Fibroblast of lung (primary cell): ENCODE data around the gene METTL8. TPM values are rescaled to one million over a fixed set of nuclear protein-coding genes. Genes with fewer than 3 reads are reported as not detected.
A peak's percentile ranks its signal among the peaks of the same experiment; 100 is the strongest.
"Not testable (repeated sequence)": the region's sequence is repeated elsewhere in the genome, so short reads cannot be mapped to it uniquely, and the experiment has no call there.

Experiments
- DNase-seq, 2 donors: peaks; one replicate each; pipeline versions ENCODE4 v3.0.0 to v3.0.0-alpha.2; 2010; ENCODE audit warnings: low read depth in 2 of 2
- H2AFZ ChIP-seq: 2 replicates; pipeline ENCODE4 v1.5.1; 2012; ENCODE audit warnings: low read length, control low read depth, inconsistent platforms
- H3K27ac ChIP-seq: 2 replicates; pipeline ENCODE4 v1.5.1; 2011; ENCODE audit warnings: low read length, control low read depth; ENCODE audit not compliant: insufficient read depth
- H3K27me3 ChIP-seq: 2 replicates; pipeline ENCODE4 v1.5.1; 2011; ENCODE audit warnings: mild to moderate bottlenecking, low read length; ENCODE audit not compliant: control insufficient read depth, insufficient read depth
- H3K36me3 ChIP-seq: 2 replicates; pipeline ENCODE4 v1.5.1; 2011; ENCODE audit warnings: low read length; ENCODE audit not compliant: control insufficient read depth, insufficient read depth
- H3K4me1 ChIP-seq: 2 replicates; pipeline ENCODE4 v1.5.1; 2011; ENCODE audit warnings: low read length; ENCODE audit not compliant: control insufficient read depth, insufficient read depth; ENCODE audit errors: extremely low read depth
- H3K4me2 ChIP-seq: 2 replicates; pipeline ENCODE4 v1.5.1; 2011; ENCODE audit warnings: low read length, control low read depth; ENCODE audit not compliant: insufficient read depth; ENCODE audit errors: extremely low read depth
- H3K4me3 ChIP-seq, 4 experiments: fragments of 200-600 bp in 1 of 4; sonication (generic) in 1 of 4; replicated peaks in 1 of 4; 2 replicates each; pipeline ENCODE4 v1.5.1; 2011 to 2016; ENCODE audit warnings: low read length in 4 of 4, low read depth in 3 of 4, mild to moderate bottlenecking in 3 of 4, control low read depth in 2 of 4, inconsistent platforms in 1 of 4, mixed read lengths in 1 of 4; ENCODE audit not compliant: insufficient read depth in 1 of 4; ENCODE audit errors: control extremely low read depth in 1 of 4
- H3K79me2 ChIP-seq: 2 replicates; pipeline ENCODE4 v1.5.1; 2012; ENCODE audit warnings: mild to moderate bottlenecking, low read length, inconsistent platforms; ENCODE audit not compliant: control insufficient read depth, insufficient read depth
- H3K9ac ChIP-seq: 2 replicates; pipeline ENCODE4 v1.5.1; 2011; ENCODE audit warnings: mild to moderate bottlenecking, low read length, control low read depth; ENCODE audit not compliant: insufficient read depth
- H3K9me3 ChIP-seq: 2 replicates; pipeline ENCODE4 v1.5.1; 2012; ENCODE audit warnings: low read depth, low read length; ENCODE audit not compliant: control insufficient read depth, insufficient read depth
- H4K20me1 ChIP-seq: 2 replicates; pipeline ENCODE4 v1.5.1; 2011; ENCODE audit warnings: low read length; ENCODE audit not compliant: control insufficient read depth, insufficient read depth; ENCODE audit errors: extremely low read depth
- CTCF ChIP-seq, 2 donors: IDR thresholded peaks in 1 of 2; conservative IDR thresholded peaks in 1 of 2; 1 replicate in 1 of 2; 2 replicates in 1 of 2; pipeline ENCODE4 v1.5.1; 2011 to 2012; ENCODE audit warnings: low read length in 2 of 2, control low read depth in 1 of 2, inconsistent platforms in 1 of 2, low read depth in 1 of 2, mild to moderate bottlenecking in 1 of 2
- EZH2 ChIP-seq: IDR thresholded peaks from 2 replicates; pipeline ENCODE4 v1.5.1; 2012; ENCODE audit warnings: low read length, control low read depth, mild to moderate bottlenecking; ENCODE audit errors: missing control alignments
- polyA plus RNA-seq, 2 donors: library from polyadenylated mRNA; depleted of rRNA in 1 of 2; stranded (reverse) in 1 of 2; unstranded in 1 of 2; fragments of >200 nt; gene quantifications; 2 replicates each; pipeline ENCODE4 v1.2.1, GENCODE V29; 2011 to 2012; ENCODE audit warnings: missing spikeins in 1 of 2
- total RNA-seq: library from RNA; depleted of rRNA; stranded (reverse); fragments of >200 nt; gene quantifications from 2 replicates; pipeline ENCODE4 v1.2.1, GENCODE V29; 2014

Gene METTL8
- total and polyA plus RNA-seq, 2 donors (not counting 1 experiment from before 2014, with no cell fraction given), result 16.7 to 22.4 TPM

- DNase-seq, result no peak
- no peak overlapping the region for H3K27ac ChIP-seq
- H3K9ac ChIP-seq, result no peak overlapping the region
- H3K9me3 ChIP-seq, result no peaks in the 10 kb centered on the region
- peaks cover 14% of the 10 kb centered on the region for H3K79me2 ChIP-seq
- H3K4me2 ChIP-seq, result peak overlapping the region; percentile 96
- H2AFZ ChIP-seq, result no peak overlapping the region
- H3K27me3 ChIP-seq, result no peaks in the 10 kb centered on the region
- no peaks in the 10 kb centered on the region for H4K20me1 ChIP-seq
- peak overlapping the region in 3 of 4 experiments; percentile 52 to 85 (median 83) for H3K4me3 ChIP-seq
- TF ChIP-seq EZH2, result no peak
- no peak for TF ChIP-seq CTCF (conservative IDR thresholded peaks at IDR 0.05 in 1 of 2, IDR thresholded peaks at IDR 0.05 in 1 of 2; ENCODE audit: low read depth in 1 of 2, low read length in 2 of 2)
- peaks cover 6% of the 10 kb centered on the region for H3K4me1 ChIP-seq
- peaks cover 1% of the 10 kb centered on the region for H3K36me3 ChIP-seq
These were observed 1.4 kb downstream of the METTL8 start for GRCh38 chr2:171432206-171432968.

DNA sequence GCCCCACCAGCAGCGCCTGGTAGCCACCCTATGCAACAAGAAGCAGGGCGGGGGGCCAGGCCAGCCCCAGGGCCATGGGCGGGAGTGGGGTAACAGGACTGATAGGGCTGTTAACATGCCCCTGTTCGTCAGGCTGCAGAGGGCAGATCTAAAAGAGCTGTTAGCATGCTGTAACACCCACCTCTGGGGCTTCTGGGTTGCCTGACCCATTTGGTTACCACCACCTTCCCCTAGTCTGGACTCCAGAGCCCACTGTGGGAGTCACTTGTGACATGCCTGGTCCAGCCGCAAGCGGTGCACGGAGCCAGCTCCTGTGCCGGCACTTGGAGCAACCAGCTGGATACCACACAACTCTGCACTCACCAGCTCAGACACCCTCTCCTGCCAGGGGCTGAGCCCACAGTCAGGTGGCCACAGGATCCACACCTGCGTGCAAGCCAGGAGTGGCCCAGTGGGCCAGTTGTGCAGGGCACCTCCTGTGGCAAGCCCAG, 2.1 kb downstream of the METTL8 start:
- H2AFZ ChIP-seq, result no peak overlapping the region
- no peak for DNase-seq
- H3K4me2 ChIP-seq, result no peak overlapping the region
- peaks cover 14% of the 10 kb centered on the region for H3K79me2 ChIP-seq
- H3K4me1 ChIP-seq, result peaks cover 6% of the 10 kb centered on the region
- H3K4me3 ChIP-seq, result no peak overlapping the region
- H3K9me3 ChIP-seq, result no peaks in the 10 kb centered on the region
- no peak overlapping the region for H3K9ac ChIP-seq
- TF ChIP-seq EZH2 (no peak), CTCF (conservative IDR thresholded peaks at IDR 0.05 in 1 of 2, IDR thresholded peaks at IDR 0.05 in 1 of 2; ENCODE audit: low read depth in 1 of 2, low read length in 2 of 2) (no peak)
- H3K27me3 ChIP-seq, result no peaks in the 10 kb centered on the region
- no peak overlapping the region for H3K27ac ChIP-seq
- H3K36me3 ChIP-seq, result no peaks in the 10 kb centered on the region
- H4K20me1 ChIP-seq, result no peaks in the 10 kb centered on the region

DNA sequence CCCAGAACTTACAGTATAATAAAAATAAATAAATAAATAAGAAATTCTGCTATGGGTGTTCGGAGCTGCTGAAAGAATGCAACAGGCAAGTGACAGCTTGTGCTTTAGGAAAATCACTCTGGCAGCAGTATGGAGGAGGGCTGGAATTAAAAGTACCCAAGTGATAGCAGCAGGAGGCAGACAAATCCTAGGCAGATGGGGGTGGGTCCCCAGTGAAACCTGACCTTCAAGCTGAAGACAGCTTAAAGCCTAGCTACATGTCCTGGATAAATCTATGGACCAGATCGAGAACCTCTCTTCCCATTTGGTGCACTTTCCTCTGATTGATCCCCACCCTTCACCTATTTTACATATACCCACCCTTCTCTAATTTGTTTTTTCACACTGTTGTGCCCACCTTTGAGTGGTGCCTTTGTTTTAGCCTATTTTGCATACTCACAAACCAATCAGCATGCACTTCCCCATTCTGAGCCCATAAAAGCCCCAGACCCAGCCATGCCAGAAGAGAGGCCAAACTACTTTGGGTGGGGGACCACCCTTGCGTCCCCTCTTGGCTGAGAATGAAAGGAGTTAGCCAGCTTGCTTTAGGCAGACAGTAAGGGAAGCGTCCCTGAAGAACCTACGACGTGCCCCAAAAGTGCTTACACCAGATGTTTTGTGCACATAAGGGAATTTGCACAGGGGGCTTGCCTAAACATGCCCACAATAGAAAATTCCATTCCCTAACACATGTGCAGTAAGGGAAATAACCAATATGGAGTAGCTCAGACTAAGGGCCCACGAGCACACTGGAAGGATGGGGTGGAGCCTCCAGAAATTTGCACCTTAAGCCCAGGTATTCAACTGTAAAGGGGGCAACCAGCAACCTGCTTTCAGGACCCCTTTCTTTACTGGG, 3.0 kb downstream of the METTL8 start:
- Histone ChIP-seq H3K27ac (no peak overlapping the region), H3K9ac (no peak overlapping the region), H3K4me1 (peaks cover 6% of the 10 kb centered on the region), H2AFZ (no peak overlapping the region), H3K4me3 (no peak overlapping the region), H4K20me1 (no peaks in the 10 kb centered on the region), H3K36me3 (no peaks in the 10 kb centered on the region), H3K79me2 (peaks cover 14% of the 10 kb centered on the region), H3K9me3 (no peaks in the 10 kb centered on the region), H3K4me2 (no peak overlapping the region), H3K27me3 (no peaks in the 10 kb centered on the region)
- no peak for TF ChIP-seq EZH2
- TF ChIP-seq CTCF (conservative IDR thresholded peaks at IDR 0.05 in 1 of 2, IDR thresholded peaks at IDR 0.05 in 1 of 2; ENCODE audit: low read depth in 1 of 2, low read length in 2 of 2), result no peak
- no peak for DNase-seq

DNA sequence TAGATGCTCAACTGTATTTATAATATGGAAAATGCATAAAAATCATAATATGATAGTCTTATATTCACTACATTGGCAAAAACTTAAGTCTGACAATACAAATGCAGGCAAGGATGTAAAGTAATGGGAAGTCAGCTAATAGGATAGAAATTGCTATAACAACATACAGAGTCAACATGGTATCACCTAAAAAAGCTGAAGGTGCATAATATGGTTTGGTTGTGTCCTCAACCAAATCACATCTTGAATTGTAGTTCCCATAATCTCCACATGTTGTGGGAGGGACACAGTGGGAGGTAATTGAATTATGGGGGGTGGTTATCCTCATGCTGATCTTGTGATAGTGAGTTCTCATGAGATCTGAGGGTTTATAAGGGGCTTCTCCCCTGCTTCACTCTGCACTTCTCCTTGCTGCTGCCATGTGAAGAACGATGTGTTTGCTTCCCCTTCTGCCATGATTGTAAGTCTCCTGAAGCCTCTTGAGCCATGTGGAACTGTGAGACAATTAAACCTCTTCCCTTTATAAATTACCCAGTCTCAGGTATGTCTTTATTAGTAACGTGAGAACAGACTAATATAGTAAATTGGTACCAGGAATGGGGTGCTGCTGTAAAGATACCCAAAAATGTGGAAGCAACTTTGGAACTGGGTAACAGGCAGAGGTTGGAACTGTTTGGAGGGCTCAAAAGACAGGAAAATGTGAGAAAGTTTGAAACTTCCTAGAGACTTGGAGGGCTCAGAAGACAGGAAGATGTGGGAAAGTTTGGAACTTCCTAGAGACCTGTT, 10.9 kb downstream of the METTL8 start:
- not testable (repeated sequence) for H3K4me1 ChIP-seq

More for the DNA sequence above, 10.9 kb downstream of the METTL8 start:
- not testable (repeated sequence) for DNase-seq, H3K79me2 ChIP-seq, H3K9me3 ChIP-seq, H3K4me3 ChIP-seq, H3K9ac ChIP-seq, H2AFZ ChIP-seq, H4K20me1 ChIP-seq, H3K27me3 ChIP-seq, H3K36me3 ChIP-seq, H3K4me2 ChIP-seq, H3K27ac ChIP-seq
